GM21786 (cell line): ENCODE results near the gene PHKG2.

Experiments used
- ATAC-seq: cut with Tn5 transposase; IDR thresholded peaks from one replicate; pipeline ENCODE4 v1.9.1; 2021; ENCODE audit not compliant: unreplicated experiment

Gene PHKG2

GRCh38 chr16:30725418-30725792 is 22.8 kb upstream of the PHKG2 start:
- no peak for ATAC-seq

- no peak for ATAC-seq
Measured at GRCh38 chr16:30728321-30728720, 19.9 kb upstream of the PHKG2 start.

GRCh38 chr16:30728899-30729672 is 19.1 kb upstream of the PHKG2 start:
- no peak for ATAC-seq

GRCh38 chr16:30731411-30731810 is 16.8 kb upstream of the PHKG2 start:
- no peak for ATAC-seq

- ATAC-seq = no peak
Measured at GRCh38 chr16:30736995-30737793, 11.0 kb upstream of the PHKG2 start.

- ATAC-seq = no peak
Measured at GRCh38 chr16:30737794-30738648, 10.2 kb upstream of the PHKG2 start.

GRCh38 chr16:30738984-30739951 is 9.0 kb upstream of the PHKG2 start:
- ATAC-seq = no peak

GRCh38 chr16:30740364-30741251 is 7.6 kb upstream of the PHKG2 start:
- ATAC-seq = no peak

- ATAC-seq = no peak
Measured at GRCh38 chr16:30741461-30741914, 6.7 kb upstream of the PHKG2 start.

- ATAC-seq = no peak
Measured at GRCh38 chr16:30743716-30744115, 4.5 kb upstream of the PHKG2 start.

GRCh38 chr16:30744183-30744582 is 4.0 kb upstream of the PHKG2 start:
- ATAC-seq = no peak

- no peak for ATAC-seq
Measured at GRCh38 chr16:30745082-30745481, 3.1 kb upstream of the PHKG2 start.

GRCh38 chr16:30746638-30747175 is 1.5 kb upstream of the PHKG2 start:
- no peak for ATAC-seq

- ATAC-seq = no peak
Measured at GRCh38 chr16:30747331-30747730, 894 bp upstream of the PHKG2 start.

- ATAC-seq = no peak
Measured at GRCh38 chr16:30748634-30749445, 615 bp downstream of the PHKG2 start.

- ATAC-seq = no peak
Measured at GRCh38 chr16:30750201-30750600, 2.0 kb downstream of the PHKG2 start.

- ATAC-seq = no peak
Measured at GRCh38 chr16:30750876-30751465, 2.7 kb downstream of the PHKG2 start.

GRCh38 chr16:30753596-30753995 is 5.4 kb downstream of the PHKG2 start:
- ATAC-seq = no peak
